Stimulated activated CD8-positive, alpha-beta memory T cell treated with anti-CD3 and anti-CD28 coated beads, Interleukin-4, amount 100 ng/mL, for 48 hours (primary cell): ENCODE data around the gene MTERF2.
"Not testable (repeated sequence)": the region's sequence is repeated elsewhere in the genome, so short reads cannot be mapped to it uniquely, and the experiment has no call there.

Experiments
- DNase-seq: peaks from one replicate; pipeline ENCODE4 v3.0.0-alpha.2; 2020

The MTERF2 gene, protein sequence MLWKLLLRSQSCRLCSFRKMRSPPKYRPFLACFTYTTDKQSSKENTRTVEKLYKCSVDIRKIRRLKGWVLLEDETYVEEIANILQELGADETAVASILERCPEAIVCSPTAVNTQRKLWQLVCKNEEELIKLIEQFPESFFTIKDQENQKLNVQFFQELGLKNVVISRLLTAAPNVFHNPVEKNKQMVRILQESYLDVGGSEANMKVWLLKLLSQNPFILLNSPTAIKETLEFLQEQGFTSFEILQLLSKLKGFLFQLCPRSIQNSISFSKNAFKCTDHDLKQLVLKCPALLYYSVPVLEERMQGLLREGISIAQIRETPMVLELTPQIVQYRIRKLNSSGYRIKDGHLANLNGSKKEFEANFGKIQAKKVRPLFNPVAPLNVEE

DNA sequence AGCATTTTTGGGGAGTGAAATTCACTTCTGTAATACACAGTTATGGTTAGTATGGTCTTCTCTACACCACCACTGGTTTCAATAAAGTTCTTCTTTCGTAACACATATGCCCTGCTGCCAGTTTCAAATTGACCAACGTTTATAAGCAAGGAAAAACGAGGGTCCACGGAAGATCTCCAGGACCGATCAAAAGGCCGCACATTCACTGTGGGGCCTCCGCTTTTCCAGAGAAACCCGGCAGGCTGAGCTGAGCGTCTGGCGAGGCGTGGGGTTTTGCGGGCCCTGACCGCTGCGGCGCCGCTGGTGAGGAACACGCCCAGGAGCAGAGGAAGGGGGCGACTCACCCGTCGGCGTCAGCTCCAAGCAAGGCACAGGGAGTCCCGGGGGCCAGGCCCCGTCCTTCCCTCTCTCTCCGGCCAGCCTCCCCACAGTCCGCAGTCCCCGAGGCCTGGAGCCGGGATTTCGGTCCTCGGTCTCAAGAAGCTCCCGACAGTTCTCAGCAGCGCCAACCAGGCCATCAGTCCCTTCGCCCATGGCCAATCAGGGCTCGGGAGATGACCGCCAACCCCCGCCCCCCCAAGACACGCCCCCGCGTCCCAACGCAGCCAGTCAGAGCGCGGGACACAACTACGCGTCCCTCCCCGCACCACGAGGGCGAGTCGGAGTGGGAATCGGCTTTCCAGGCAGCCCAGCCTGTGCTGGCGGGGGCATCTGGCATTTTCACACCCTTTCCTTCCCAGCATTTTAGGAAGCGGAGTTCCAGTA lies at the start of gene MTERF2:
TSS of gene MTERF2 (minus strand) at position 522 of the 765 bp plus-strand sequence. CDS start 8,432 bp downstream, outside the sequence.
- peak; percentile 84 for DNase-seq

DNA sequence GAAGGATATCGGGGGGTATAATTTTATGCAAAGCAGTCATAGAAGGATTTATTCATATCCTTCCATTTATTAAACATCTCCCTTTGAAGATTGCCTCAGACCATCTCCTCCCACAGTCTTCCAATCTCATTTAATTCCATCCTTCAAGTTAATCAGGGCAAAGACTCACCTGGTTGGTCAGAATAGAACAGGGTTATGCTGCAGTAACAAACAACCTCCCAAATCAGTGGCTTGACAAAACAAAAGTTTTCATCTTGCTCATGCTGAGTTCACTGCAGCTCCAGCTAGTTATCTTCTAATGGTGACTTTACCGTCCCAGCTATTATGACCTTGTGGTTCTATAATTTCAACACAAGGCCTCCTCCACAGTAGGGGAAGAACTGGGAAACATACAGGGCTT lies 48.8 kb upstream of the MTERF2 start:
- no peak for DNase-seq

DNA sequence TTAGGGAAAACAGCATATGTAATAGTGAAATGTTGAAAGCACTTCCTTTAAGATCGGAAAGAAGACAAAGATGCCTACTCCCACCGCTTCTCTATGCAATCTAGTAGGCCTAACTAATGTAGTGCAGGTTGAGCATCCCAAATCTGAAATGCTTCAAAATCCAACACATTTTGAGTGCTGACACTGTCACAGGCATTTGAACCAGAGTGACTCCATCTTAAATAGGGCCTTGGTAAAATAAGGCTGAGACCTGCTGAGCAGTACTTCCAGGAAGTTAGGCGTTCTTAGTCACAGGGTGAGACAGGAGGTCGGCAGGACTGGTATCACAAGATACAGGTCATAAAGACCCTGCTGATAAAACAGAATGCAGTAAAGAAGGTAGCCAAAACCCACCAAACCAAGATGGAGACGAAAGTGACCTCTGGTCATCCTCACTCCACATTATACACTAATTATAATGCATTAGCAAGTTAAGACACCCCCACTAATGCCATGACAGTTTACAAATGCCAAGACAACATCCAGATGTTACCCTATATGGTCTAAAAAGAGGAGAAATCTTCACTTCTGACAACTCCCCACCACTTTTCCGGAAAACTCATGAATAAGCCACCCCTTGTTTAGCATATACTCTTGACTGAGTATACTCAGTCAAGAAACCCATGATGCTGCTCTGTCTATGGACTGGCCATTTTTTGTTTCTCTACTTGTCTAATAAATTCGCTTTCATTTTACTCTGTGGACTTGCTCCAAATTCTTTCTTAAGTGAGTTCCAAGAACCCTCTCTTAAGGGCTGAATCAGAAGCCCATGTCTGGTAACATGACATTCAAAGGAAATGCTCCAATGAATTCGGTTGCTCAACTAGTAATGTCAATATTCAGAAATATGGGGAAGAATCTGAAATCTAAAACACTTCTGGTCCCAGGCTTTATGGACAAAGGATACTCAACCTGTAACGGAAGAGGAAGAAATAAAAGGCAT lies 47.1 kb upstream of the MTERF2 start:
- no peak for DNase-seq

DNA sequence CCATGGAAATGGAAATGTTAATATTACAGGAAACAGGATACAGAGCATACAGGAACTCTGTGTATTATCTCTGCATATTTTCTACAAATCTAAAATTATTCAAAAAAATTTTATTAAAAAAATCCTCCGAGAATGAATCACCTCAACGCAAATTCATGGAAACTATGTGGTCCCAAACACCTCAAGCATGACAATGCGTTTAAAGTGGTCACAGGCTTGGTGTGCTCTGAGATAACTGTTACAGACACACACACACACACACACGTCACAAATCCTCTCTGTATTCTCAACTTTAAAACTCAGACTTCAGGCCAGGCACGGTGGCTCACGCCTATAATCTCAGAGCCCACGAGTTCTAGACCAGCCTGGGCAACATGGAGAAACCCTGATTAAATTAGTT lies 45.3 kb upstream of the MTERF2 start:
- no peak for DNase-seq

DNA sequence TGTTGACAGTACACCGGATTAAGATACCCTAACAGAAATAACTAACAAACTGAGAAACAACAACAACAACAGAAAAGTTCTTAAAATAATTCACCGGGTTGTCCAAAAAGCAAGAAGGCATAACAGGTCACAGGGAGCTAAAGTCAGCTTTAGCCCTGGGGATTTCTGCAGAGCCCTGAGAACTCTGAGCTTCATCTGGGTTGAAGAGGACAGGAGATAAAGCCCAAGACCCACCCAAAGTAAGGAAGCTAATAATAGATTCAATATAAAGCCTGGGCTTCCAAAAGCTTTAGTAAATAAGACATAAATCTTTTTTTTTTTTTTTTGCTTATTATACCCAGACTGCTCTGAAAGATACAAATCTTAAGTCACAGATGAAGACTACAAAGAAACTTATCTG lies 44.1 kb upstream of the MTERF2 start:
- no peak for DNase-seq

DNA sequence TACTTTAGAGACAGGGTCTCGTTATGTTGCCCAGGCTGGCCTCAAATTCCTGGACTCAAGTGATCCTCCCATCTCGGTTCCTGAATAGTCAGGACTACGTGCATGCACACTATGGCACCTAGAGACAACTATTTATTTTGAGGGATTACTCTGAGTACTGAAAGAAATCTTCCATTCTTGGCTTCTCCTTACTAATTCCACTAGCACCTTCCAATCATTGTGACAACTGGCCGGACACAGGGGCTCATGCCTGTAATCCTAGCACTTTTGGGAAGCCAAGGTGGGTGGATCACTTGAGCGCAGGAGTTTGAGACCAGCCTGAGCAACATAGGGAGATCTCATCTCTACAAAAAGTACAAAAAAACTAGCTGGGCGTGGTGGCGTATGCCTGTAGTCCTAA lies 42.1 kb upstream of the MTERF2 start:
- no peak for DNase-seq

DNA sequence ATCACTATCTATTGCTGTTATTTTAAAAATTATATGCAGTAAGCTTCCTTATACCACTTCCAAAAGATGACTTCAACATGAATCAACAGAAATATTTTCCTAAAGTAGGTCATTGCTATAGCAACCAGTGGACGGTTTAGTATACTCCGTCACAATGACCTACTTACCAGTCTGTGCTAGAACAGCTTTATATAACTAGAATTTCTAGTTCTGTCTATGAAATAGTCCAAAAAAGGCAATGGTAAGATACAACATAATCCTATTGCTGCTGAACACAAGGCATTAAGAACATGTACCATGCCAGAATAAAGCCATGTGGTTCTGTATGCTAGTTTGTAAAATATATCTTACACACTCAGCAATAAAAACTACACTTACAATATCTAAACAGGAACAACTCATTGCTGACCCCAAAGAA lies 40.7 kb upstream of the MTERF2 start:
- no peak for DNase-seq

DNA sequence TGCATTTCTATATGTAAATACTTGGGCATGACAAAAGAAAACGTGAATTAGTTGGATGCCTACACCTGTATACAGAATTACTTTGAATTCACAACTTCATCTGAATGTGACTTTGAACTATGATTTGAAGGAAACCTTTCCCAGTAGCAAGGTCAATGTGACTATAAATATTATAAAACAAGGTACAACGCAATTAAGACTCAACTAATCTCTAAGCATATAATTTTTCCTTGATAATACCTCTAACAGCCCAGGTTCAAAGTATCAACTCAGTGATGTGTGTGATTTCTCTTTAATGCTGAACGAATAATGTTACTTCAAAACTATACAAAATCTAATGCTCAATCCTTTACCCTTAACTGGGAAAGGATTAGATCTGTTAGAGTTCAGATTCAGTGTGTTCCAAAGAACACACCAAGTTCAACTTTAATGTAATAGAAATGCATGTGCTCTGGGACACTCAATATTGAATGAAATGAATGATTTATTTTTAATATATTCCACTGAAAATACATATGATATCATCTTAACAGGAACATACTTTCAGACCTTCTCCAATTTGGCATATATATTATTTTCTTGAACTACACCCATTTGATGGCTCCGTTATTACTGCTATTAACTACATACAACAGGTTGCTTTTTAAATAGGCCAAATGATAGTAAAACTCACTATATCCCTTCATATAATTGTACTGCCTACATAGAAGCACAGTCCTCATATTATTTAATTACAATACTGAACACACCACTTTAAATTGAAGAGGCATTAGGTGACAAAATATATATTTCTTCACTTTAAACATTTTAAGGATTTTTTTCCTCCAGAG lies 40.1 kb upstream of the MTERF2 start:
- DNase-seq, result no peak

DNA sequence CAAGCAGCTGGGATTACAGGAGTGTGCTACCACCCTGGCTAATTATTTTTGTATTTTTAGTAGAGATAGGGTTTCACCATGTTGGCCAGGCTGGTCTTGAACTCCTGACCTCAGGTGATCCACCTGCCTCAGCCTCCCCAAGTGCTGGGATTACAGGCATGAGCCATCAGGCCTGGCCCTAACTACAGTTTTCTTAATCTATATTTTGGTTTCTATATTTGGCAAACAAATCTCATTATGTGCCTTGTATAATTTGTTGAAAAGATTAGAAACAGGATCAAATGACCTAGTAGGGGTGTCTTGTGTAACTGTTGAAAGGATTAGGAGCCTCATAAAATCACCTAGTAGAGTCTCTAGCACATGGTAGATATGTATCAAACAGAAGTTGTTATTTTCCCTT lies 39.4 kb upstream of the MTERF2 start:
- not testable (repeated sequence) for DNase-seq

DNA sequence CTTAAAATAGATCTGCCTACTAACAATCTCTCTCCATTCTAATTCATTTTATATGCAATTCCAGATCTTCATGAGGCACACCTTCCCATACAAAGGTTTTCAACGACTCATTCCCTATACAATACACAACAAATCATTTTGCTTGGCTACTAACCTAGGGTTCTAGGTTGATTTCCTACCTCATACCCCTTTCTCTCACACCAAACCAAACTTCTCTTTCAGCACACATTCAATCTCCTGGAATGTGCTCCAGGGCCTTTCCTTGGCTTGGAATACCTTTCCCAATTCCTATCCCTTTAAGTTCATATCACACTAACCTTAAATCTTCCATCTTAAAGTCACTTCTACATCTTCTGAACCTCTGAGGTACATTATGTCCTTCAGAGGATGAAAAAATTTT lies 38.7 kb upstream of the MTERF2 start:
- DNase-seq, result no peak

DNA sequence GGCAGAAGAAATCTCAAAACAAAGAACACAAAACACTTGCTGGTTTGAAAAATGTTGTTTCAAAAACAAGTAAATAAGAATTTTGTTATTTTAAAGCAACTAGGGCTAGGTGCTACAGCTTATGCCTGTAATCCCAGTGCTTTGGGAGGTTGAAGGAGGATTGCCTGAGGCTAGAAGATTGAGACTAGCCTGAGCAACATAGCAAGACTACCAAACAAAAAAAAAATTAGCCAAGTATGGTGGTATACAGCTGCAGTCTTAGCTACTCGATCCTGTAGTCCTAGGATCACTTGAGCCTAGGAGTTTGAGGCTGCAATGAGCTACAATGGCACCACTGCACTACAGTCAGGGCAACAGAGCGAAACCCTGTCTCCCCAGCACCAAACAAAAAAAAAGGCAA lies 32.6 kb upstream of the MTERF2 start:
- no peak for DNase-seq

DNA sequence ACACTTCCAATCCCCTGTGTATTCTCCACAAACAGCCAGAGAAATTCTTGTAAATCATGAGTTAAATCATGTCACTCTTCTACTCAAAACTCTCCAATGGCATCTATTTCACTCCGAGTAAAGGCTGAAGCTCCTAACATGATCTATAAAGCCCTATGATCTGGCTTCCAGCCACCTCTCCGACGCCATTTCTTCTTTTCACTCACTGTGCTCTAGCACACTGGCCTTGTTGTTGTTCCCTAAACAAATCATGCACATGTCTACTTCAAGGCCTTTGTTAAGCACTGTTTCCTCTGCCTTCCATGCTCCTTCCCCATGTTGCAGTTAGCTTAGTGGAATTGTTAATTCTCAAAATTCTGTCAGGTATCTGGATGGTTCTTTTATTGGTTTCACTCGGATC lies 30.1 kb upstream of the MTERF2 start:
- DNase-seq, result no peak

DNA sequence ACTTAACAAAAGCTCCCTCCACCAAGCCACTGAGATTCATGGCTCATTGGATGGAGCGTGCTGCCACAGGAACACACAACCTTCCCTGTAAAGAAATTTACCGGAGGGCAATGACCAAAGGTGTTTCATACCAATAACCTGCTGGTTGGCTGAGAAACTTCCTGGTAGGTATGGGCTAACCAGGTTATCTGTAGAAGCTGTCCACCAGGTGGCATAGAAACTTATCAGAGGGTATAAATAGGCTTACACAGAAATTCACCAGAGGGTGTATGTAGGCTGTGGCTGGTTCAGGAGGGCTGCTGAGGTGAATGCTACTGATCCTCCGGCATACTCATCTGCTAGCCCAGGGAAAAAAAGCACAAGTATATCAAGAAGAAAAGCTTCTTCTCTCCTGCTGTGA lies 27.1 kb upstream of the MTERF2 start:
- no peak for DNase-seq

DNA sequence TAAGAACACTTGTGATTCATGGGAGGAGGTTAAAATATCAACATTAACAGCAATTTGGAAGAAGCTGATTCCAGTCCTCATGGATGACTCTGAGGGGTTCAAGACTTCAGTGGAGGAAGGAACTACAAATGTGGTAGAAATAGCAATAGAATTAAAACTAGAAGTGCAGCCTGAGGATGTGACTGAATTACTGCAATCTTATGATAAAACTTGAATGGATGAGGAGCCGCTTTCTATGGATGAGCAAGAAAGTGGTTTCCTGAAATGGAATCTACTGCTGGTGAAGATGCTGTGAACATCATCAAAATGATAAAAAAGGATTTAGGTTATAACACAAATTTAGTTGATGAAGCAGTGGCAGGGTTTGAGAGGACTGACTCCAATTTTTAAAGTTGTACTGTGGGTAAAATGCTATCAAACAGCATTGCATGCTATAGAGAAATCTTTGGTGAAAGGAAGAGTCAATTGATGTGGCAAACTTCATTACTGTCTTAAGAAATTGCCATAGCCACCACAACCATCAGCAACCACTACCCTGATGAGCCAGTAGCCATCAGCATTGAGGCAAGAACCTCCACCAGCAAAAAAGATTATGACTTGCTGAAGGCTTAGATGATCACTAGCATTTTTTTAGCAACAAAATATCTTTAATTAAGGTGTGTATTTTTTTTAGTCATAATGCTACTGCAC lies 25.9 kb upstream of the MTERF2 start:
- no peak for DNase-seq

DNA sequence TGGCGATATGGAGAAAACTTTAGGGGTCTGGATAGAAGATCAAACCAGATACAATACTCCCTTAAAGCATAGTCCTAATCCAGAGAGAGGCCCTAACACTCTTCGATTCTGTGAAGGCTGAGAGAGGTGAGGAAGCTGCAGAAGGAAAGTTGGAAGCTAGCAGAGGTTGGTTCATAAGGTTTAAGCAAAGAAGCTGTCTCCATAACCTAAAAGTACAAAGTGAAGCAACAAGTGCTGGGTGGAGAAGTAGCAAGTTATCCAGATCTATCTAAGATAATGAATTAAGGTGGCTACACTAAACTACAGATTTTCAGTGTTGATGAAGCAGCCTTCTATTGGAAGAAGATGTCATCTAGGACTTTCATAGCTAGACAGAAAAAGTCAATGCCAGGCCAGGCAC lies 24.6 kb upstream of the MTERF2 start:
- DNase-seq, result no peak

DNA sequence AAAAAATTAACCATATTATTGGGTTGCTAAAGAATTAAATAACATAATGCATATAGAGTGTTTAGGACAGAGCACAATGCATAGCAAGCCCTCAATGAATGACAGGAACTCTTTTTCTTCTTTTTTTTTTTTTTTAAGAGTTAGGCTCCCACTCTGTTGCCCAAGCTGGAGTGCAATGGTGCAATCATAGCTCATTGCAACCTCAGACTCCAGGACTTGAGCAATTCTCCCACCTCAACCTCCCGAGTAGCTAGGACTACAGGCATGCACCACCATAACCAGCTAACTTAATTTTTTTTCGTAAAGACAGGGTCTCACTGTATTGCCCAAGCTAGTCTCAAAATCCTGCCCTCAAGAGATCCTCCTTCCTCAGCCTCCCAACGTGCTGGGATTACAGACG lies 20.5 kb upstream of the MTERF2 start:
- DNase-seq, result no peak

DNA sequence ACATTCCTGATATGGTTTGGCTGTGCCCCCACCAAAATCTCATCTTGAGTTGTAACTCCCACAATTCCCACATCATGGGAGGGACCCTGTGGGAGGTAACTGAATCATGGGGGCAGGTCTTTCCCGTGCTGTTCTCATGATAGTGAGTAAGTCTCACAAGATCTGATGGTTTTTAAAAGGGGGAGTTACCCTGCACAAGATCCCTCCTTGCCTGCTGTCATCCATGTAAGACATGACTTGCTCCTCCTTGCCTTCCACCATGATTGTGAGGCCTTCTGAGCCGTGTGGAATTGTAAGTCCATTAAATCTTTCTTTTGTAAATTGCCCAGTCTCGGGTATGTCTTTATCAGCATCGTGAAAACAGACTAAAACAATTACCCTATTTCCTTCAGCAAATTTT lies 15.7 kb upstream of the MTERF2 start:
- DNase-seq, result not testable (repeated sequence)

DNA sequence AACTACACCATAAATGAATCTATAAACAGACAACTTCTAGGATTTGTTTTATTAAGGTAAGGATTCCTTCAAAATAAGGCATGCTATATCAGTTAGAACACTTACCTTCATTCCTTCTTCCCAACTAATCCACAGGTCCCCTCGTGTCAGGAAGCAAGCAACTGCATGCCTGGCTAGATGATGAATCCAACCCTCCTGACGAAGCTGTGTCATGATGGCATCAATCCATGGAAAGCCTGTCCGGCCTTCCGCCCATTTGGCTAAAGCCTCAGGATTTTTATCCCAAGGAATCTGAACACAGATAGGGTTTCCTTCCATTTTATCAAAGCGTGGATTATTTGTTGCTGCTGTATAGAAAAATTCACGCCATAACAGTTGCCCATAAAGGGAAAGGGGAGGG lies 12.5 kb upstream of the MTERF2 start:
- DNase-seq, result no peak

DNA sequence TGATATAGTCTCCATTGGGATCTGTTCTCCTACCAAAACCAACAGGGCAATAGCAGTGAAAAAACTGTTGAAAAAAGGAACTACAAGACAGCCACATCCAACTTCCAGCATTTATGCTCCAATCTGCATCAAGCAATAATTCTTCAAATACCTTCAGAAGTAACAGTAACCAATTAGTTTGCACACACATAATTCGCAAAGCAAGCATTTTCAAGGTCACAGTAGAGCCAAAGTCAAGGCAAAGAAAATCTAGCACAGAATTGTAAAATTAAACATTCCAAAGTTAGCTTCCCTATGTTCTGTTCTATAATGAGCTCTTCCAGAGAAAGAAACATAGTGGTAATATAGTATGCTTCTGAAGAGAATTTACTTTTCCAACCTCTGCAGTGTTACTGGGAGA lies 11.0 kb upstream of the MTERF2 start:
- no peak for DNase-seq

DNA sequence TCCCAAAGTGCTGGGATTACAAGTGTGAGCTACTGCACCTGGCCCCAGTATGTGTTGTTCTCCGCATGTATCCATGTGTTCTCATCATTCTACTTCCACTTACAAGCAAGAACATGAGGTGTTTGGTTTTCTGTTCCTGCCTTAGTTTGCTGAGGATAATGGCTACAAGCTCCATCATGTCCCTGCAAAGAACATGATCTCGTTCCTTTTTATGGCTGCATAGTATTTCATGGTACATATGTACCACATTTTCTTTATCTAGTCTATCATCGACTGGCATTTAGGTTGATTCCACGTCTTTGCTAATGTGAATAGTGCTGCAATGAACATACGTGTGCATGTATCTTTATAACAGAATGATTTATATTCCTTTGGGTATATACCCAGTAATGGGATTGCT lies 9.2 kb upstream of the MTERF2 start:
- DNase-seq, result not testable (repeated sequence)

DNA sequence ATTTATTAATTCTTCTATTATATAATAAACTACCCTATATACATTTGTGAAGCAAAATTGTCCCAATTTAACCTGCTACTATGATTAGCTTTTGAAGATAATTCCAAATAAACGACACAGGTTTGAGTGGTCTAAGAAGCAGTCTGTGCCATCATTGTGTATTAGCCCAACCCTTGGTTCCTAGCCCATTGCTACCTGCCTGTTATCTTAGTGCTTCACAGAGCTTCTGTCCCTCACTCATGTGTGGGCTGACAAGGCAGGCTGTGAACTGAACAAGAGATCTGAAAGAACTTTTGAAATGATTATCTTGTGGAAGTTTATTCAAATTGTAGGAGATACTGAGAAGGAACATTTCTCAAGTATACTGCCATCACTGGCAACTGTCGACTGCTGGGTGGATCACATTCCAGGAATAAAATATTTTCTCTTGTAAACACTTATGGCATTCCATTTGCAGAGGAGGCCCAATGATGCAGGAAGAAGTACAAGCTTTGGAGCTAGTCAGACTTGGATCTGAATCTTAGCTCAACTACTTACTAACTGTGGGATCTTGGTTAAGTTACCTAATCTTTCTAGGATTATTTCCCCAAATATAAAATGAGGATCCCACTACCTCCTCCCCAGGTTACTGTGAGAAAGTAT lies 7.8 kb upstream of the MTERF2 start:
- DNase-seq, result no peak
